ENCODE results near the gene PLCL1.

Gene PLCL1

GRCh38 chr2:198106621-198107385 is 302.4 kb downstream of the PLCL1 start:
- no peak for TF ChIP-seq POLR2AphosphoS5 (IDR thresholded peaks at IDR 0.05; ENCODE audit: low read depth, low read length)
- no peak for TF ChIP-seq REST (IDR thresholded peaks at IDR 0.05; ENCODE audit: insufficient read depth in 1 of 2, low read depth in 2 of 2, low read length in 2 of 2)
- no peak for TF ChIP-seq SIN3A (IDR thresholded peaks at IDR 0.05; ENCODE audit: borderline replicate concordance, insufficient read depth, low read length)

GRCh38 chr2:198113316-198113715 is 308.9 kb downstream of the PLCL1 start:
- no peak for TF ChIP-seq POLR2AphosphoS5 (IDR thresholded peaks at IDR 0.05; ENCODE audit: low read depth, low read length)
- no peak for TF ChIP-seq FOXP2 (optimal IDR thresholded peaks at IDR 0.05; ENCODE audit: borderline replicate concordance, extremely low read depth, extremely low read length, insufficient read depth)

GRCh38 chr2:198114064-198114463 is 309.7 kb downstream of the PLCL1 start:
- TF ChIP-seq POLR2AphosphoS5 (IDR thresholded peaks at IDR 0.05; ENCODE audit: low read depth, low read length) (no peak), TAF1 (IDR thresholded peaks at IDR 0.05; ENCODE audit: borderline replicate concordance, insufficient read depth, low read length) (no peak), SIN3A (IDR thresholded peaks at IDR 0.05; ENCODE audit: borderline replicate concordance, insufficient read depth, low read length) (no peak), FOXP2 (optimal IDR thresholded peaks at IDR 0.05; ENCODE audit: borderline replicate concordance, extremely low read depth, extremely low read length, insufficient read depth) (no peak), REST (IDR thresholded peaks at IDR 0.05; ENCODE audit: insufficient read depth in 1 of 2, low read depth in 2 of 2, low read length in 2 of 2) (no peak)

GRCh38 chr2:198115201-198115600 is 310.8 kb downstream of the PLCL1 start:
- TF ChIP-seq REST (IDR thresholded peaks at IDR 0.05; ENCODE audit: insufficient read depth in 1 of 2, low read depth in 2 of 2, low read length in 2 of 2) (no peak), FOXP2 (optimal IDR thresholded peaks at IDR 0.05; ENCODE audit: borderline replicate concordance, extremely low read depth, extremely low read length, insufficient read depth) (no peak), SIN3A (IDR thresholded peaks at IDR 0.05; ENCODE audit: borderline replicate concordance, insufficient read depth, low read length) (no peak), POLR2AphosphoS5 (IDR thresholded peaks at IDR 0.05; ENCODE audit: low read depth, low read length) (no peak), TAF1 (IDR thresholded peaks at IDR 0.05; ENCODE audit: borderline replicate concordance, insufficient read depth, low read length) (no peak)

GRCh38 chr2:198116756-198117155 is 312.4 kb downstream of the PLCL1 start:
- TF ChIP-seq FOXP2 (optimal IDR thresholded peaks at IDR 0.05; ENCODE audit: borderline replicate concordance, extremely low read depth, extremely low read length, insufficient read depth) (no peak), REST (IDR thresholded peaks at IDR 0.05; ENCODE audit: insufficient read depth in 1 of 2, low read depth in 2 of 2, low read length in 2 of 2) (no peak), TAF1 (IDR thresholded peaks at IDR 0.05; ENCODE audit: borderline replicate concordance, insufficient read depth, low read length) (no peak), SIN3A (IDR thresholded peaks at IDR 0.05; ENCODE audit: borderline replicate concordance, insufficient read depth, low read length) (no peak), POLR2AphosphoS5 (IDR thresholded peaks at IDR 0.05; ENCODE audit: low read depth, low read length) (no peak)

All from PFSK-1 (cell line).